Measurements from ENCODE around the gene GLIS1.

Gene GLIS1

DNA sequence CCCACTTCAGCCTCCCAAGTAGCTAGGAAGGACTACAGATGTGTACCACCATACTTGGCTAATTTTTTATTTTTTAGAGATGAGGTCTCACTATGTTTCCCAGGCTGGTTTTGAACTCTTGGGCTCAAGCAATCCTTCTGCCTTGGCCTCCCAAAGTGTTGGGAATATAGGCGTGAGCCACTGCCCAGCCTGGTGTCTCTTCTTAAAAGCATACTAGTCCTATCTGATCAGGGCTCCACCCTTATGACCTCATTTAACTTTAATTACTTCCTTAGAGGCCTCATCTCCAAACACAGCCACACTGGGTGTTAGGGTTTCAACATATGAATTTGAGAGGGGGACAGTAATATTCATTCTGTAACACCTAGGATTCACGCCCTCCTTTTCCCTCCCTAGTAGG lies 130.9 kb downstream of the GLIS1 start:
- DNase-seq = no peak

DNA sequence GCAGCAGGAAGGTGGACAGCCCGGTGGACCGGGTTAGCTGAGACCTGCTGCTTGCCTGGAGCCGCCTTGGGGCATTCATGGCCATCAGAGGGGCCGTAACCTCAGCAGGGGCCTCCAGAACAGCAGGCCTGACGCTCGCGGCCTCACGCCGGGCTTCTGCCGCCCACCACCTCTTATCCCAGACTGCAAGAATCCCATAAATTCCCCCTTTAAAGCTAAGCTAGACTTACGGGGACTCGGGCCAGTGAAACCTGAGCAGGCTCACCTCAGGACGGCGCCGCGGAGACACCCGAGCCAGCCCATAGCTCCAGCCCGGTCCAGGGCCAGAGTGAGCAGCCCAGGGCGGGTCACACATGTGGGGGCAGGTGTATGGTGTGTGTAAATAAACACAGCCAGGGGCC lies 132.3 kb downstream of the GLIS1 start:
- no peak for DNase-seq

DNA sequence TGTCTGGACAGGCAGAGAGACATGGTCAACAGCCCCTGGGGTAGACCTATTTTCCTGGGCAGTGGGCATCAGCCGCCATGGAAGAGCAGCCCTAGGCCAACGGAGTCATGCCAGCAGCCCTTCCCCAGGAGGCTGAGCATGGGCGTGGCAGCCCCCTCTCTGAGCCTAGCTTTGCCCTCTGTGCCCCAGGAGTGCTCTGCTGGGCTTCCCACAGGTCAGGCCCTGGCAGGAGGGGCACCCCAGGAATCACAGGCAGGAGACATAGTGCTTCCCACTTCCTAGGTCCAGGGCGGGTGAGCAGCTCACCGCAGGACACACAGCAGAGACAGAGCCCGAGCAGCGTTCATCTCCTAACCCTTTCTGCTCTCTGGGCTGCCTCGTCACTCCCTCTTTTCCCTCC lies 132.8 kb downstream of the GLIS1 start:
- no peak for DNase-seq

DNA sequence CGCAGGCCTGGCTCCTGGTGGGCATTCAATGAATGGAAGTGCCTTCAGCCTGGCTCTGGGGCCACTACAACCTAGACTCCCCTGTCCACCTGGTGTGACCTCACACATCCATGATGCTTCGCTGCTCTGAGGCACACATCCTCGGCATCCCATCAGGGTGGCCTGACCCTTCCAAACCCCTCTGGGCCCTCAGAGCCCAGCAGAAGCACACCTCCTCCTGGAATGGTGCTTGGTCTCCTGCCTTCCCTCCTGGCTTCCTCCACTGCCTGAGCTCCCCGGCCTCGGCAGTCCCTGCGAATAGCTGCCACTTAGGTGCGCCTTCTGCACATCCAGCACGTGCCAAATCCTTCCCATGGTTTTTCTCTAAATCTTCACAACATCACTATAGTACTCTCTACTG lies 133.8 kb downstream of the GLIS1 start:
- no peak for DNase-seq

DNA sequence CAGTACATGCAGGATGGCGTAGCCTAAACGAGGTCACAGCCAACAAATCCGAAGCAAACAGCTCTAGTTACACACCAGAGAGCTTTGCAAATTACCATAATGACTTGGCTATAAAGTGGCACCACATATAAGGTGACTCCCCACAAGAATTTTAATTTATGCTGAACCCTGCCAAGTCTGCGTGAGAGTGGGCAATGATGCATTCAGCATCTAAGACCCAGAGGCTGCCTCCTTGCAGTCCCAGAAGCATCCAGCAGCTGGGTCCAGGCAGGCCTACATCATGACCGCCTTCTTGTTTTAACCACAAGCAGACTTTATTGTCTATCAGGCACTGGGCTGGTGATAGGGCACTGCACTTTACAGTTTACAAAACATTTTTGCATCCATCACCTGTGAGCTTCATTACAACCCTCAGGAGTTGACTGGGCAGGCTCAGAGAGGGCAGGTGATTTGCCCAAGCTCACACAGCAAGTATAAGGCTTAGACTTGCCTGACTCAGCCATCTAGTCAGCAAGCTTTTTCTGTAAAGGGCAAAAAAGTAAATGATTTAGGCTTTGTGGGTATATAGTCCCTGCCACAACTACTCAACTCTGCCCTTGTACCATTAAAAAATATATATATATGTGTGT lies 134.6 kb downstream of the GLIS1 start:
- no peak for DNase-seq

DNA sequence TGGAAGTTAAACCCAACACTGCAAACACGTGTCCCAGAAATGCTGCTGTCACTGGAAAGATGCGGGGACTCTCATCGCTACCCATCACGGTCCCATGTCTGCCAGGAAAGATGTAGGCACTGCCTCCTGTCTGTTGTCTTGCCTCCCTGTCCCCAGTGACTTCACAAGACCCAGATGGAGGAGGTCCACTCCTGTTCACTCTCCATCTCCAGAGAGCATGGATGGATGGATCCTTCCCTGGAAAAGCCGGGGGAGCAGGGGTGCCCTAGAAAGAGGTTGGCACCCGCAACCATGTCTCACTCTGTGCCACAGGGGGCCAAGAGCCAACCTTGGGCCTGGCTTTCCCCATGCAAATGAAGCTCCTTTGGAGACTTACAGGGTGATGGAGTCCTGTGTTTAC lies 135.5 kb downstream of the GLIS1 start:
- DNase-seq = no peak

DNA sequence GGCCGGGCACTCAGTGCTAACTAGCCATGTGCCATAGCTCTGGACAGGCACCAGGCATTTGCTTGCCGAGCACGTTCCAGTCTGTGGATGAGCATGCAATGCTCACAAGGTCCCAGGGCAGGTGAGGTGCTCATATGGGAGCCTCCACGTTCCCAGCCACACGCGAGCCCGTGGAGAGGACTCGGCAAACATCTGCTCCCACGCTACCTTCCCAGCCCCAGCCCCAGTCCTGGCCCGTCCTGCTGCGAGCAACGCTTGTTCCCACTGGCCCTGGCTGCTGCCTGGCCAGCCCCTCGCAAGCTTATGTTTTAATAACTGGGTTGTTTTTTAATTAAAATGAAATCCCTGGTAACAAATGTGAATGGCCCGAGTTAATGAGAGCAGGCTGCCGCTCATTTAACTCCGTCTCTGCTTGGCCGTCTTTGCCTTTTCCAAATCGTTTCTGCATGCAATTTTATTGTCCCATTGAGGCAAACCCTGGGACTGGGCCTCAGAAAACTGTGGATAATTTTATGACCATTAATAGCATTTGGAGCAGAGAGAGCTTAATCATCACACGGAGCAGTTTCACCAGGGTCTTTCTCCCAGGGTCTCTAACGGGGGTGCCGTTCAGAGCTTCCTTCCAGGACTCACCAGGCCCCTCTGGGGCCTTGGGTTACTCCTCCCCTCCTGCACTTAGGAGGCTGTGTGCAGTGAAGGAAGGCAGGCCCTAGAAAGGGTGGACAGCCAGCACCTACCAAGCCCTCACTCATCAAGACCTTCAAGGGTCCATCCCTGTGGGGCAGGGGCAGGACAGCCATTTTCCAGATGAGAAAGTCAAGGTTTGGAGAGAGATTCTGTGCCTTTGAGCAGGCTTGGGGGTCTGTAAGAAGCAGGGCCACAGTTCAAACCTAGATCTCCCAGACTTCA lies 136.8 kb downstream of the GLIS1 start:
- no peak for DNase-seq

DNA sequence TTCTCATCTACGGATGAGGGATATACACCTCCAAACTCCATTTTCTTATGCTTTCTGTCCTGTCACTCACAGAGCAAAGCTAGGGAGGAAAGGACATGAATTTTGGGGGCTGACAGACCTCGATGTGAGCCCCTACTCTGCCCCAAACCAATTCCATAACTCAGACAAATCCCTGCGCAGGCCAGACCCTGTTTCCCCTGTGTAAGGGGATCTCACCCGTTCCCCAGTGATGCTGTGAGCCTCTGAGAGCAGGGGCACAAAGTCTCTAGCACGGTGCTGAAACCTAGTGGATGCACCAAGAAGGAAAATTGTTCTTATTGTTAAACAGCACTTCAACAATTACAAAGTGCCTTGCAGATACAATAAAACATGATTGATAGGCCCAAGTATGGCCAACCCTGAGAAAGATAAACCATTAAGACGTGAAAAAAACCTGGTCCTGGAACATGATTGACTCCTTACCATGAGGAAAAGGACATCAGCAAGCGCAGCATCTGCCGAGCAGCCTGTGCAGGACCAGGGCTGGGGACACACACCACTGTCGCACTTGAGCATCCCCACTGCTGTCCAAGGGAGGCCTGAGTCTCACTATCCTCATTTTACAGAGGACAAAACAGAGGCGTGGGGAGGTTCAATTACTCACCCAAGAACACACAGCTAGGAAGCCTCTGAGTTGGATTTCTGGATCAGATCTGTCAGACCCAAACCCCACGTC lies 137.8 kb downstream of the GLIS1 start:
- no peak for DNase-seq

DNA sequence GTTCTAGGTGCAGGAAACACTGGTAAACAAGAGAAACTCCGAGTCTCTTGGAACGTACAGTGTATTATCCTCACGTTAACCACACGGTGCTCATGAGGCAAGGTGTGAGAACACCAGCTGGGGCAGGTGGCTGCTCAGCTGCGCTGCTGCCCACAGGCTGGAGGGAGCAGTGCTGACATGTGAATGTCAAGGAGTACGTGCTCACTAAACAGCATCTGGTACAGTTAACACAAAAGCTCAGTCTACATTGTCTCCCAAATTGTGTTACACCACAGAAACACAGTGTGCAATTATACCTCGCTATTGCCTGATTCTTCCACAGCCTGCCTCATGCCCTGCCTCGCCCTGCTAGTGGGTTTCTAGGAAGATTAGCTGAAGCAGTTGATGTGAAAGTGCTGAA lies 138.4 kb downstream of the GLIS1 start:
- DNase-seq = no peak

DNA sequence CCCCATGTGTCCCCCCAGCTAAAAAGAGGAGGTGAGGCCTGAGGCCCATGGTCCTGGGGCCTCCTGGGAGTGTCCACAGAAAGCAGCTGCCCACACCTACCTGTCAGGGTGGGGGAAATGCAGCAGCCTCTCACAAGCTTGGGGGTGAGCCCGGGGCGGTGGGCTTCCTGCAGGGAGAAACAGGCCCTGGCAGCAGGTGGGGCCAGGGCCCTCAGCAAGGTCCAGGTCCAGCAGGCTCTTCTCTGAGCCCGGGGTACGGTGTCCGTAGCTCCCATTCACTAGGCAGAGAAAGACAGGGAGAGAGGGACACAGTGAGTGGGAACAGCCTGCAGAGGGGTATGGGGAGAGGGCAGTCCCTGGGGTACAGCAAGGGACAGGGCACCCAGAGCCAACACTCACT lies 139.0 kb downstream of the GLIS1 start:
- no peak for DNase-seq

DNA sequence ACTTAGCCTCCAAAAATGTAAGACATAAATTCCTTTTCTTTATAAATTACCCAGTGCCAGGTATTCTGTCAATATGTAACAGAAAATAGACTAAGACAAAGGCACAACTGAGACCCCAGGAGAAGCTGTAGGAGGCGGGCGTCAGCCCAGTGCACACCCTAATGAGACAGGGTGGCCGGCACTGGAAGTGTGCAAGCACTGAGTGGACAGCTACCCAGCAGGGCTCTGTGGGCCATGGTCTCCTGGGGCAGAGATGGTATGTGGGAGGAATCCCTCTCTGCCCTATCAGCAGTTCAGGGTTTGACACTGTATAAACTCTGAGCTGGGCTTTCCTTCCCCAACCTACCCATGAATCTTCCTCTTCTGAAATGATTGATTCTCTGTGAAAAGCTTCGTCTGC lies 139.5 kb downstream of the GLIS1 start:
- no peak for DNase-seq

DNA sequence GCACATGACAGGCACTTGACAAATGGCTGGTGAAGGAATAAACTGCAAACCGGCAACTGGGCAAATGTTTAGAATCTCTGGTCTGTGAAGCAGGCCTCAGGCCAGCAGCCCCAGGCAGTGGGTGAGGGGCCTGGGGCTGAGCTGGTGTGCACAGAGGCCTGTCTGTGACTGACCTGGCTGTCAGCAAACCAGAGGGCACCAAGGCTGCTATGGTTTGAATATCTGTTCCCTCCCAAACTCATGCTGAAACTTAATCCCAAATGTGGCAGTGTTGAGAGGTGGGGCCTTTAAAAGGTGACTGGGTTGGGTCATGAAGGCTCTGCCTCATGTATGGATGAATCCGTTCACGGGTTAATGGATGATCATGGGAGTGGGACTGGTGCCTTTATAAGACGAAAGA lies 140.0 kb downstream of the GLIS1 start:
- no peak for DNase-seq

DNA sequence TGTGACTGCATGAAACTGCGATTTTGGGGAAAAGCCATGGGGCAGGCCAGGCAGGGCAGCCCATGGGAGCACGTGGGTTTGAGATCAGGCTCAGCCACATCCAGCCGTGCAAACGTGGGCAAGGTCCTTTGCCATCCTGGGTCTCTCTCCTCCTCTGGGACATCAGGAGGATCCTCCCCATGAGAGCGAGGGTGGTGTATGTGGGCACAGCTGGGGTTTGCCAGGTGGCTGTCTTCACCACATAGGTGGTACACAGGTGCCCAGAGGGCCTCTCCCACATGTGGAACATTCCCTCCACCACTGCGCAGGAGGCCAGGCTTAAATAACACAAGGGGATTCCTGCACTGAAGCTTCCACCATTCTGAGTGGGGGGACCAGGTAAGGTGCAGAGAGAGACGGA lies 143.1 kb downstream of the GLIS1 start:
- DNase-seq = no peak

DNA sequence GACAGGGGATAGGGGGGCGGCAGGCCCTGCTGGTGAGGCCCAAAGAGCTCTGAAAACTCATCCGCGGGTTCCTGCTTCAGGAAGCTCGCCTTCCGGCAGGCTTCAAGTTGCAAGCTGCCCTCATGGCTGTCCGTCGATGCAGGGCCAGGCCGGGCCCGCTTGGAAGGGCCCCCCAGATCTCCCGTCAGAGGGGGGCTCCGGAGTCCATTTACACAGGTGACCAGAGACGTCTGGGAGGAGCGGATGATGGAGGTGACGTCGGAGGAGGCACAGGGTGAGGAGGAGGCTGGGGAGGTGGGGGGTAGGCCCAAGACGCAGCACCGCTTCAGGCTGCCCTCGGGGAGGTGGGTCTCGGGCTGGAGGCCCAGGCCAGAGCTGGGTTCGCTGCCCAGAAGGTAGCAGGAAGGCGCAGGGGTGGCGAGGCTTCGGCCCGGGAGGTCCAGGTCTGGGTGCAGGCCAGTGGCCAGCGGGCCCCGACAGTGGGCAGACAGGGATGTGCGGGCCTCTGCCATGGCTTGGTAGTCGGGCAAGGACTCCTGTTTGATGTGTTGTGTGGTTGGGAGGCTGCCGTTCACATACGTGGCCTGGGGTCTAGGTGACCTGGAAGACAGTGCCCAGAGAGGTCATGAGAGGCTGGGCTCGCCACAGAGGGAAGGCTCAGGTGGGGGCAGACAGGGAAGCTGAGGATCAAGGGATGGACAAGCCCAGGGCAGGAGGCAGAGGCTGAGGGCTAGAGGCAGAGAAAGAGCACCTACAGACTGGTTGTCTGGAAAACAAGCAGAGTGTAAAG lies 144.4 kb downstream of the GLIS1 start:
- DNase-seq = no peak

DNA sequence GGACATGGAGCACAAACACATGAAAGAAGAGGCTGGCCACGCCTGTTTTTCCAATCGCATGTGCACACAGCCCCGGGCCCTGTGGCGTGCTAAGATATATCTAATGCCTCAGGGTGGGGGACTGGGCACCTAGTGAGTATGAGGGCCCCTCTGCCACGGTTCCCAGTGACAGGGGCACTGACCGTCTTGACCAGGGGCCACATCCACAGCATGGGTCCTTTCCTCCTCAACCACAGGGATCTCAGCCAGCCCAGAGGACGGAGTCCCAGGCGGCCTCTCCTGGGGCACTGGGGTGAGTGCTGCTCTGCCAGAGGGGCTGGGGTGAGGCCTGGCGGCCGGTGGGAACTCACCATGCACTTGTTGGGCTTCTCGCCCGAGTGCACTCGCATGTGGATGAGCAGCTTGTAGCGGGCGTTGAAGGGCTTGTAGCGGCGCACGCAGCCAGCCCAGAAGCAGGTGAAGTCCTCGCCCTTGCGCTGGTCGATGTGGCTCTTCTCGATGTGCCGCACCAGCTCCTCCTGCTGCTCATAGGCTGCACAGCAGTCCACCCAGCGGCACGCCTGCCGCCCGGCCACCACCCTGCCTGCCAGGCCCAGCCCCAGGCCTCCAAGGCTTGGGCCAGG lies 145.1 kb downstream of the GLIS1 start:
- DNase-seq = no peak

DNA sequence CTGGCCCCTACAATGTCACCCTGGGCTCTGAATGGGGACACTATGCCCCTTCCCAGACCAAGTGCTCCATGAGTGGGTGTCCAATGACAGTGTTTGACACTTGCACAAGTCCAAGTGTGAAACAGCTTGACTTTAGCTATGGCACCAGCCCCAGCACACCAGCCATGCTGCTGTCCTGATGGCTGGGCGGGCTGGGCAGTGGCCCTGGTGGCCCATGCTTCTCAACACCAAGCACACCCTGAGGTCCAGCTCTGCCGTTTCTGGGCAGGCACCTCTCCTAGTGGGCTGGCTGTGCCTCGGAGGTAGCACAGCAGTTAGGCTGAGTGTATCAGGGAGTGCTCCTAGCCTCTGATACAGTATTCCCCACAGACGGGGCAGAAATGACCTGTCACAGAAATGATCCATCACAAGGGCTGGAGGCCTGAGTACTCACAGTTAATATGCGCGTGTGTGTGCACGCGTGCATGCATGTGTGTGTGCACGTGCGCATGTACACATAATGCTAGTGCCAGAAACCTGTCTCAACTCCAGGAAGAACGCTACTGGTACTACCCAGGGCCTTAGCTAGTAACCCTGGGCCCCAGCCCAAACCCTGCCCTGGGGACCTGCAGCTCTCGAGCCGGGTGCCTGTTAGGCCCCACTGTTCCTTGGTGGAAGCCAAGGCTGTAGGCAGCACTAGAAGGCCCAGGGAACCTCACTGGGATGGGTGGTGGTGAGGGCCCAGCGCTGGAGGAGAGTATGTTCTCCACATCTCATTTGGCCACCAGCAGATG lies 145.8 kb downstream of the GLIS1 start:
- no peak for DNase-seq

DNA sequence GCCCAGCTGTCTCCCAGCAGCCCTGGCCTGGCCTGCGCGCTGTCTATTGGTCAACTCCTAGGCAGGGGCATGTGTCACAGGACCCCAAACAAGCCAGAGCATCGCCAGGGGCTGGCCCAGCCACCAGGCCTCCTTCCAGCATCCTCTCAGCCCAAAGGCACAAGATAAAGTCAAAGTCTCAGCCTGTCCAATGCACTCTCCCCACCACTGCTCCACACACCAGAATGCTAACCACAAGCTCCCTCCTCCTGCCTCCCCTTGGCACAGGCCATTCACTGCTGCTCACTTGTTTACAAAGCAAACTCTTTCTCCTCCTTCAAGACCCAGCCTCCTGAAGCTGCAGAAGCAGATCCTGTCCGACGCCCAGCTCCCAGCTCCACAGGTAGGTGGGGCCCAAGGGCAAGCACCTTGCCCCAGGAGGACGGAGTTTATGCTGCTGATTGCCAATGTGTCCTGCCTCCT lies 146.4 kb downstream of the GLIS1 start:
- DNase-seq = no peak

DNA sequence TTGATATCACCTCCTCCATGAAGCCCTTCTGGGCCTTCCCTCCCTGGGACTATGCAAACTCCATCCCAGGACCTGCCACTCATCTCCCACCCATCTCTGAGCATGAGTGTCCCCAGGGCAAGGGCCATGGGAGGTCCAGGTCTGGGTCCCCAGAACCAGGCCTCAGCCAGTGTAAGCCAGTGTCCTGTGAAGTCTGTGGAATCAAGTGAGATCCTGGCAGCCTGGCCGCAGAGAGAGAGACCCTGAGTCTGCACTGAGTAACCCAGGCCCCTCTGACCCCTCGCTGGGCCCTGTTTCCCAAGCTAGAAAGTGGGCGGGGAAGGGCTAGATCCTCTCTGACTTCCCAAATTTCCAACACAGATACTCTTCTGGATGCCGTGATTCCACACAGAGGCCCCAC lies 147.0 kb downstream of the GLIS1 start:
- DNase-seq = no peak

DNA sequence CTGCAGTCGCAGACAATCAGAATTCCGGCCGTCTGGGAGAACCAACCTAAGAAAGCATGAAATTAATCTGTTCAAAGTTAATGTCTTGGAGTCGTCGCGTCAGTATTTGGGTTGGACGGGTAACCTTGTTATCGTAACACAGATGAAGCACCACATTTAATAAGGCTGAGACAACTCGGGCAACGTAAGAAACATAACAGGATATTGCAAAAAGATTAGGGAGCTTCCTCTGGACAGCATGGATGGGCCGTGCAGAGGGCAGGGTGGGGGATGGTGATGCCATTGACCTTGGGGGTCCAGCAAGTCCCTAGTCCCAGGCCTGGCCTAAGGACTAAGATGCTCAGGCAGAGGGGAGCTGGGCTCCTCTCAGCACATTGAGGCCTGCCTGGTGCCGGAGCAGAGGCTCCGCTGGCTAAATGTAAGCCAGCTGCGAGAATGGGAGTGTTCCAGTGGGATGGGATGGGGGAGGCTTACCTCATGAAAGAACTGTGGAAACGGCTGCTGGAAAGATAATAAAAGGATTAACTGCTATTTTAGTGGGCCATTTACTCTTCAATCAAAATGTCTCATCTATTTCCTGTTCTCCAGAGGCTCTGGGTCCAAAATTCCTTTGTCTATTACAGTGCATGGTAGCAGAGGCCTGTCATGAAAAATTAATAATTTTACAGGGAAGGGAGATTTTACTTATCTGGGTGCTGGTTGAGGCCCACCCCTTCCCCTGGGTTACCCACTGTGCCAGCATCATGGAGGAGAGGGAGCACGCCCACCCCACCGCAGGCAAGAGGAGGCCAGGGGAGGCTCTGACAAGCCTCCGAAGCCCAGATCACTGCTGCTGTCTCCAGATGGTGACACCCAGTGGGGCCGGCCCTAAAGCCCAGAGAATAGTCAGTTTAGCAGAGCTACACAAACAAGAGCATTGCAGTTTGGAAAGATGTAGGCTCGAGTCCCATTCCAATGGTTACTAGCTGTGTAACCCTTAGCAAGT lies 148.1 kb downstream of the GLIS1 start:
- no peak for DNase-seq

DNA sequence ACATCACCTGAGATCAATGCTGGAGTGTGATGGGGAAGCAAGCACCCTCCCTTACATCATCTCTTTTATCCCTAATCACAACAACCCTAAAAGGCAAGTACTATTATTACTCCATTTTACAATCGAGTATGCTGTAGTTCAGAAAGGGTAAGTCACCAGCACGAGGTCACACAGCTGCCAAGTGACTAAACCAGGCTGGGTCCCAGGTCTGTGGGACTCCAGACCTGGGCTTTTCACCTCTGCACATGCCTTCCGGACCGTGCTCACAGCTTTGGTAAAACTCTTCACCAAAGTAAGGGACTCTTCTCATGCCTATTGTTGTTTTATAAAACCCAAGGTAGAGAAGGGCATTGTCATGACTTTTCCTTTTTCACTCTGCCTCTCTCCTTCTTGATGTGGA lies 148.9 kb downstream of the GLIS1 start:
- no peak for DNase-seq

All from hippocampal formation (tissue), 2 donors.